A673 (cell line): Measurements from ENCODE around the gene NR2F1-AS1.

ENCODE experiments used
- CTCF ChIP-seq: fragments of 300-800, 200-600 bp; sonication (generic); conservative IDR thresholded peaks from 2 replicates; pipeline ENCODE4 v1.5.1; 2017; ENCODE audit warnings: low read depth, mild to moderate bottlenecking, antibody characterized with exemption, low read length, moderate library complexity, mixed read lengths
- EZH2 ChIP-seq: fragments of 200-600 bp; sonication (generic); IDR thresholded peaks from 2 replicates; pipeline ENCODE4 v1.6.1; 2017; ENCODE audit warnings: borderline replicate concordance, low read depth, mild to moderate bottlenecking, mixed read lengths, antibody characterized with exemption, low read length; ENCODE audit not compliant: poor library complexity, severe bottlenecking

- TF ChIP-seq CTCF (no peak), EZH2 (no peak)
These were observed 13.6 kb downstream of the NR2F1-AS1 start for GRCh38 chr5:93567424-93567823.
